ENCODE results near the gene THBD.

THBD gene

GRCh38 chr20:23060629-23061028 is 11.2 kb upstream of the THBD start:
- no peak for TF ChIP-seq TEAD4 (IDR thresholded peaks at IDR 0.05)
- no peak for TF ChIP-seq RAD21 (IDR thresholded peaks at IDR 0.05; ENCODE audit: low read depth)
- no peak for TF ChIP-seq TCF12 (IDR thresholded peaks at IDR 0.05; ENCODE audit: low read depth)
- no peak for TF ChIP-seq CEBPB (IDR thresholded peaks at IDR 0.05)
- TF ChIP-seq TAF1 (IDR thresholded peaks at IDR 0.05; ENCODE audit: low read depth): no peak
- no peak for TF ChIP-seq EGR1 (IDR thresholded peaks at IDR 0.05)
- no peak for TF ChIP-seq USF1 (IDR thresholded peaks at IDR 0.05)
- TF ChIP-seq EP300 (IDR thresholded peaks at IDR 0.05; ENCODE audit: borderline replicate concordance): no peak
- TF ChIP-seq YY1 (IDR thresholded peaks at IDR 0.05; ENCODE audit: low read depth): no peak
- TF ChIP-seq CREB1 (IDR thresholded peaks at IDR 0.05; ENCODE audit: low read depth): no peak
- no peak for TF ChIP-seq FOXM1 (IDR thresholded peaks at IDR 0.05; ENCODE audit: borderline replicate concordance, low read depth)
- no peak for TF ChIP-seq MAX (IDR thresholded peaks at IDR 0.05)
- no peak for TF ChIP-seq NFIC (IDR thresholded peaks at IDR 0.05)
- no peak for TF ChIP-seq ZBTB7A (IDR thresholded peaks at IDR 0.05; ENCODE audit: low read depth)

GRCh38 chr20:23059846-23060245 is 10.4 kb upstream of the THBD start:
- TF ChIP-seq MAX (IDR thresholded peaks at IDR 0.05) (no peak), RAD21 (IDR thresholded peaks at IDR 0.05; ENCODE audit: low read depth) (no peak), YY1 (IDR thresholded peaks at IDR 0.05; ENCODE audit: low read depth) (no peak), CREB1 (IDR thresholded peaks at IDR 0.05; ENCODE audit: low read depth) (no peak), ZBTB7A (IDR thresholded peaks at IDR 0.05; ENCODE audit: low read depth) (no peak), TCF12 (IDR thresholded peaks at IDR 0.05; ENCODE audit: low read depth) (no peak), EP300 (IDR thresholded peaks at IDR 0.05; ENCODE audit: borderline replicate concordance) (no peak), EGR1 (IDR thresholded peaks at IDR 0.05) (no peak), USF1 (IDR thresholded peaks at IDR 0.05) (no peak), NFIC (IDR thresholded peaks at IDR 0.05) (no peak), FOXM1 (IDR thresholded peaks at IDR 0.05; ENCODE audit: borderline replicate concordance, low read depth) (no peak), REST (IDR thresholded peaks at IDR 0.05; ENCODE audit: low read depth) (no peak), TEAD4 (IDR thresholded peaks at IDR 0.05) (no peak), TAF1 (IDR thresholded peaks at IDR 0.05; ENCODE audit: low read depth) (no peak), CEBPB (IDR thresholded peaks at IDR 0.05) (no peak)

GRCh38 chr20:23059001-23059400 is 9.5 kb upstream of the THBD start:
- TF ChIP-seq TCF12 (IDR thresholded peaks at IDR 0.05; ENCODE audit: low read depth) (no peak), YY1 (IDR thresholded peaks at IDR 0.05; ENCODE audit: low read depth) (no peak), TEAD4 (IDR thresholded peaks at IDR 0.05) (no peak)

- no peak for TF ChIP-seq TAF1 (IDR thresholded peaks at IDR 0.05; ENCODE audit: low read depth)
- TF ChIP-seq EP300 (IDR thresholded peaks at IDR 0.05; ENCODE audit: borderline replicate concordance): no peak
- TF ChIP-seq REST (IDR thresholded peaks at IDR 0.05; ENCODE audit: low read depth): no peak
- TF ChIP-seq CREB1 (IDR thresholded peaks at IDR 0.05; ENCODE audit: low read depth): no peak
- TF ChIP-seq TCF12 (IDR thresholded peaks at IDR 0.05; ENCODE audit: low read depth): no peak
- no peak for TF ChIP-seq EGR1 (IDR thresholded peaks at IDR 0.05)
- TF ChIP-seq TEAD4 (IDR thresholded peaks at IDR 0.05): no peak
- TF ChIP-seq YY1 (IDR thresholded peaks at IDR 0.05; ENCODE audit: low read depth): no peak
- TF ChIP-seq ZBTB7A (IDR thresholded peaks at IDR 0.05; ENCODE audit: low read depth): no peak
- no peak for TF ChIP-seq FOXM1 (IDR thresholded peaks at IDR 0.05; ENCODE audit: borderline replicate concordance, low read depth)
- no peak for TF ChIP-seq USF1 (IDR thresholded peaks at IDR 0.05)
- TF ChIP-seq RAD21 (IDR thresholded peaks at IDR 0.05; ENCODE audit: low read depth): no peak
- TF ChIP-seq CEBPB (IDR thresholded peaks at IDR 0.05): no peak
- no peak for TF ChIP-seq NFIC (IDR thresholded peaks at IDR 0.05)
Measured at GRCh38 chr20:23058240-23058639, 8.8 kb upstream of the THBD start.

- TF ChIP-seq TEAD4 (IDR thresholded peaks at IDR 0.05): no peak
- no peak for TF ChIP-seq EP300 (IDR thresholded peaks at IDR 0.05; ENCODE audit: borderline replicate concordance)
- TF ChIP-seq CEBPB (IDR thresholded peaks at IDR 0.05): no peak
Measured at GRCh38 chr20:23052904-23053303, 3.4 kb upstream of the THBD start.

Measured in Ishikawa (cell line).